ENCODE measurements around the gene CGNL1.

The CGNL1 gene

DNA sequence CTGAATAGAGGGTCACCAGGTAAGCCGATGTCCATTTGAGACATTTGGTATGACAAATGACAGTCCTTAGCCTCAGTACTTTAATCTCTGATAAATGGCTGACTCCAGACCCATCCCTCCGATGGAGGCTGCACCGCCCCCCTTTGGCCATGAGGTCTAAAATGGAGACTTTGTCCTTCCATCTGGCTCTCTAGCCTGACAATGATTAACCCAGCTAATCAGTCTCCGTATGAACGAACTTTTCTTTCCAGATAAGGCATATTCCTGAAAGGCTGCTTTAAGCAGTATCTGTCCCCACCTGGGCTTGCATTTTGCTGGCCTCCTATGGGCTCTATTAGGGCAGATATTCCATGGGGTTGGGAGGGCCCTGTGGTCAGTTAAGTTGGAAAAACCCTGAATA, 204.6 kb downstream of the CGNL1 start:
- Histone ChIP-seq H3K4me1 (ENCODE audit: control insufficient read depth, insufficient read depth, low read length) (no peaks in the 10 kb centered on the region), H3K36me3 (ENCODE audit: control insufficient read depth in 2 of 2, insufficient read depth in 1 of 2, low read length in 2 of 2) (no peaks in the 10 kb centered on the region), H3K27ac (ENCODE audit: extremely low read depth, low read depth, low read length) (no peak overlapping the region), H3K4me3 (ENCODE audit: low read depth, low read length) (no peak overlapping the region), H3K9me3 (ENCODE audit: control insufficient read depth, insufficient read depth, low read depth, low read length) (no peaks in the 10 kb centered on the region)
- TF ChIP-seq ZNF670 (tag by site-specific recombination; IDR thresholded peaks at IDR 0.05; ENCODE audit: low read depth) (no peak), KLF16 (tag by site-specific recombination; IDR thresholded peaks at IDR 0.05) (no peak), ZNF529 (tag by site-specific recombination; IDR thresholded peaks at IDR 0.05; ENCODE audit: insufficient replicate concordance) (no peak), ZNF404 (tag by site-specific recombination; IDR thresholded peaks at IDR 0.05) (no peak), SCRT1 (tag by site-specific recombination; IDR thresholded peaks at IDR 0.05; ENCODE audit: borderline replicate concordance) (no peak), ZNF174 (tag by site-specific recombination; IDR thresholded peaks at IDR 0.05) (no peak), IKZF3 (tag by site-specific recombination; IDR thresholded peaks at IDR 0.05) (no peak), KLF8 (tag by site-specific recombination; IDR thresholded peaks at IDR 0.05) (no peak), ZNF548 (tag by site-specific recombination; IDR thresholded peaks at IDR 0.05) (no peak), ZNF560 (tag by site-specific recombination; IDR thresholded peaks at IDR 0.05; ENCODE audit: borderline replicate concordance) (no peak), ZSCAN30 (tag by site-specific recombination; IDR thresholded peaks at IDR 0.05) (no peak), ZNF433 (tag by site-specific recombination; IDR thresholded peaks at IDR 0.05; ENCODE audit: low read depth) (no peak), PRDM10 (tag by site-specific recombination; IDR thresholded peaks at IDR 0.05) (no peak), ZNF76 (tag by site-specific recombination; IDR thresholded peaks at IDR 0.05; ENCODE audit: borderline replicate concordance, low read depth) (no peak)
- TF ChIP-seq, protein P1, sequence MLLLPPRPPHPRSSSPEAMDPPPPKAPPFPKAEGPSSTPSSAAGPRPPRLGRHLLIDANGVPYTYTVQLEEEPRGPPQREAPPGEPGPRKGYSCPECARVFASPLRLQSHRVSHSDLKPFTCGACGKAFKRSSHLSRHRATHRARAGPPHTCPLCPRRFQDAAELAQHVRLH (tag by site-specific recombination; IDR thresholded peaks at IDR 0.05) = no peak
- TF ChIP-seq, protein P2, sequence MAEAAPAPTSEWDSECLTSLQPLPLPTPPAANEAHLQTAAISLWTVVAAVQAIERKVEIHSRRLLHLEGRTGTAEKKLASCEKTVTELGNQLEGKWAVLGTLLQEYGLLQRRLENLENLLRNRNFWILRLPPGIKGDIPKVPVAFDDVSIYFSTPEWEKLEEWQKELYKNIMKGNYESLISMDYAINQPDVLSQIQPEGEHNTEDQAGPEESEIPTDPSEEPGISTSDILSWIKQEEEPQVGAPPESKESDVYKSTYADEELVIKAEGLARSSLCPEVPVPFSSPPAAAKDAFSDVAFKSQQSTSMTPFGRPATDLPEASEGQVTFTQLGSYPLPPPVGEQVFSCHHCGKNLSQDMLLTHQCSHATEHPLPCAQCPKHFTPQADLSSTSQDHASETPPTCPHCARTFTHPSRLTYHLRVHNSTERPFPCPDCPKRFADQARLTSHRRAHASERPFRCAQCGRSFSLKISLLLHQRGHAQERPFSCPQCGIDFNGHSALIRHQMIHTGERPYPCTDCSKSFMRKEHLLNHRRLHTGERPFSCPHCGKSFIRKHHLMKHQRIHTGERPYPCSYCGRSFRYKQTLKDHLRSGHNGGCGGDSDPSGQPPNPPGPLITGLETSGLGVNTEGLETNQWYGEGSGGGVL (tag by site-specific recombination; IDR thresholded peaks at IDR 0.05) = no peak
- CTCF ChIA-PET = no interaction called here
- POLR2A ChIA-PET = no interaction called here

GRCh38 chr15:57582090-57582489, 205.8 kb downstream of the CGNL1 start:
- Histone ChIP-seq H3K4me3 (ENCODE audit: low read depth, low read length) (no peak overlapping the region), H3K4me1 (ENCODE audit: control insufficient read depth, insufficient read depth, low read length) (no peaks in the 10 kb centered on the region), H3K9me3 (ENCODE audit: control insufficient read depth, insufficient read depth, low read depth, low read length) (no peaks in the 10 kb centered on the region), H3K27ac (ENCODE audit: extremely low read depth, low read depth, low read length) (no peak overlapping the region), H3K36me3 (ENCODE audit: control insufficient read depth in 2 of 2, insufficient read depth in 1 of 2, low read length in 2 of 2) (no peaks in the 10 kb centered on the region)
- ChIA-PET POLR2A (no interaction called here), CTCF (no interaction called here)
- TF ChIP-seq ZNF677 (tag by site-specific recombination; IDR thresholded peaks at IDR 0.05) (no peak), MEIS1 (CRISPR knock-in tag; IDR thresholded peaks at IDR 0.05; ENCODE audit: borderline replicate concordance) (no peak), ZNF76 (tag by site-specific recombination; IDR thresholded peaks at IDR 0.05; ENCODE audit: borderline replicate concordance, low read depth) (no peak), ZNF169 (tag by site-specific recombination; IDR thresholded peaks at IDR 0.05) (no peak)
